Stimulated activated naive CD8-positive, alpha-beta T cell treated with anti-CD3 and anti-CD28 coated beads, Interleukin-15, Interleukin-2, amounts not matched to agents 100 ng/mL and 50 ng/mL, for 24 hours (primary cell): ENCODE measurements around the gene KEL.

ENCODE experiments used
- H3K27ac Mint-ChIP-seq: one replicate; pipeline ENCODE4 v1.8.0; 2021; ENCODE audit warnings: mild to moderate bottlenecking, mixed read lengths
- H3K27me3 Mint-ChIP-seq: one replicate; pipeline ENCODE4 v1.8.0; 2021; ENCODE audit warnings: mixed read lengths
- H3K36me3 Mint-ChIP-seq: one replicate; pipeline ENCODE4 v1.8.0; 2021; ENCODE audit warnings: low read depth, mixed read lengths
- H3K4me1 Mint-ChIP-seq: one replicate; pipeline ENCODE4 v1.8.0; 2021; ENCODE audit warnings: low read depth, mixed read lengths
- H3K4me3 Mint-ChIP-seq: one replicate; pipeline ENCODE4 v1.8.0; 2021; ENCODE audit warnings: mild to moderate bottlenecking, mixed read lengths
- H3K9me3 Mint-ChIP-seq: one replicate; pipeline ENCODE4 v1.8.0; 2021; ENCODE audit warnings: mixed read lengths

The KEL gene

DNA sequence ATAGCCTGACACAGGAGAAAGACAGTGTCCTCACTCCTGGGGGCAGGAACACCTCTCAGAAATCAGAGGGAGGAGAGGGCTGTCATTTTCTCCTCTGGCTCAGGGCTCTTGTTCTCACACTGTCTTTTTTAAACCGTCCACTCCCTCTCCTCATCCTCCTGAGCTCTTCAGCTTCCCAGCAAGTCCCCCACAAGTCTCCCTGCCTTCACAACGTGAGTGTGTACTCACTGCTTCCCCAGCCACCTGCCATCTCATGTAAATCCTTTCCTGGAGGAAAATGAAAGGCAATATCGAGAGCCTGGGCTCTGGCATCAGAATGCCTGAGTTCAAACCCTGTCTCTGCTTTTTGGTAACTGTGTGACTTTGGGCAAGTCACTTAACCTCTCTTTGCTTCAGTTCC is 17.2 kb downstream of the KEL start:
- Mint-ChIP-seq H3K36me3 (no peaks in the 10 kb centered on the region), H3K9me3 (no peaks in the 10 kb centered on the region), H3K27ac (no peak overlapping the region)

DNA sequence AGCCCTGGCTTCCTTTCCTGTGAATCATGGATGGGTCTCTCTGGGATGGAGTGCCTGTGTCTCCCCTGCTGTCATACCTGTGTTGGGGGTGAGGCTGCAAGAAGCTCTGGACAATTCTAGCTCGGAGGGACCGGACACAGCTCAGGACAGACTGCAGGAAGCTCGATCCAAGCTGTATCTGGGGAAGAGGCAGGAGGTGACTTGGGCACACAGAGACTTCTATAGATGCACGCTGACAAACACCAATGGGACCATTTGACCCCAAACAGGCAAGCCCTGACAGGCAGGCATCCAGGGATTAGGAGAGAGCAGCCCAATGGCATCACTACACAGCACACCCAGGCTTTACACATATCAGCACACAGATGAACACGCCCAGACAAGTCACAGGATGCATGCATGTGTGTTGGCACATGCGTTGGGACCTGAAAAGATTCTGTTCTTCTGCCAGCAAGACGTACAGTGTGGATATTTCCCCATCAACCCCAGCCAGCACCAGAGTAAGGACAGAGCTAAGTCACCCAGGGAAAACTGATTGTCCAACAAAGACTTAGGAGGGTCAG is 18.4 kb downstream of the KEL start:
- Mint-ChIP-seq H3K4me3 (no peak overlapping the region), H3K27me3 (no peaks in the 10 kb centered on the region), H3K36me3 (no peaks in the 10 kb centered on the region), H3K27ac (no peak overlapping the region), H3K9me3 (no peaks in the 10 kb centered on the region), H3K4me1 (no peaks in the 10 kb centered on the region)

More for the DNA sequence above, 17.2 kb downstream of the KEL start:
- Mint-ChIP-seq H3K4me1 (no peaks in the 10 kb centered on the region), H3K27me3 (no peaks in the 10 kb centered on the region), H3K4me3 (no peak overlapping the region)

DNA sequence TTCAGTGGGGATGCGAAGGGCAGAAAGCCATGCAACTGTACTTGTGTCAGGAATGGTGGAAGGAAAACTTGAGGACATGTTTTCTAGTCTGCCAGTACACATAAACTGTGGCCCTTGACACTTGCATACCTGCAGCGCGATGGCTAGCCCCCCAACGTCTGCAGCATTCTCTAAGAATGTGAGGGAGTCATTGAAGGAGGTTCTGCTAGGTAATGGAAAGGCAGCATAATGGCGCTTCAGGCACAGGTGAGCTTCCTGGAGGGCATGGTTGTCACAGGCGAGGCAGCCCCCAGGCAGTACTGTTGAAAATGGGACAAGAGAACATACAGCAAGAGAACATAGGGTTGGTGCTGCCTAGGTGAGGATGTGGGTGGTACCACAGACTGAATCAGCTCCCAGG is 19.4 kb downstream of the KEL start:
- H3K27me3 Mint-ChIP-seq, result no peaks in the 10 kb centered on the region
- H3K4me1 Mint-ChIP-seq, result no peaks in the 10 kb centered on the region
- no peak overlapping the region for H3K27ac Mint-ChIP-seq
- no peaks in the 10 kb centered on the region for H3K9me3 Mint-ChIP-seq
- H3K36me3 Mint-ChIP-seq, result no peaks in the 10 kb centered on the region
- no peak overlapping the region for H3K4me3 Mint-ChIP-seq

GRCh38 chr7:142941541-142941940 is 20.6 kb downstream of the KEL start:
- H3K4me1 Mint-ChIP-seq, result no peaks in the 10 kb centered on the region
- H3K36me3 Mint-ChIP-seq, result no peaks in the 10 kb centered on the region
- H3K9me3 Mint-ChIP-seq, result no peaks in the 10 kb centered on the region
- no peak overlapping the region for H3K27ac Mint-ChIP-seq
- H3K4me3 Mint-ChIP-seq, result no peak overlapping the region
- H3K27me3 Mint-ChIP-seq, result no peaks in the 10 kb centered on the region

DNA sequence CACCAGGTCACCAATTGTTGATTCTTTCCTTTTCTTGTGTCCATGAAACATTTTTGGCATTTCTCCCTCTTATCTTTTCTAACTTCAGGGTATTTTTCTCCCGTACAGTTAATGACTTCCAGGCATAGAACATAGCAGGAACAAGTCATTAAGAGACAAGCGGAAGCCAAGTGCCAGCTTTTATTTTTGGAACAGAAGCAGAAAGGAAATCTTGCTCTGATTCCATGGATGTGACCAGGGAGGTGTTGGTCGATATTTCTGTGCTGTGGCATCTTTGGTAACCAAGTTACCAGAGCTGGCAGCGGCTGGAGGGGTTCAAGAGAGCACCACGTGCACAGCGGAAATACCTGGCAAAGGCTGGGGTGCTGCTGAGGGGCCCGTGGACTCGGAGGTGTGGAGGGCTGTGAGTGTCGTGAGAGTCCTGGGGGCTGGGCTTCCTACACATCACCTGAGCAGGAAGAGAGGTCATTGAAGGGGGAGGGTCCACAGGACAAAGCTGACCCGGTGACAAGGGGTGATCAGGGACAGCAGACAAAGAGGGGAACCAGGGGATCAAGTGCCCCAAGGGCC is 21.1 kb downstream of the KEL start:
- no peaks in the 10 kb centered on the region for H3K27me3 Mint-ChIP-seq
- no peak overlapping the region for H3K4me3 Mint-ChIP-seq
- H3K9me3 Mint-ChIP-seq, result no peaks in the 10 kb centered on the region
- H3K36me3 Mint-ChIP-seq, result no peaks in the 10 kb centered on the region
- no peaks in the 10 kb centered on the region for H3K4me1 Mint-ChIP-seq
- no peak overlapping the region for H3K27ac Mint-ChIP-seq

DNA sequence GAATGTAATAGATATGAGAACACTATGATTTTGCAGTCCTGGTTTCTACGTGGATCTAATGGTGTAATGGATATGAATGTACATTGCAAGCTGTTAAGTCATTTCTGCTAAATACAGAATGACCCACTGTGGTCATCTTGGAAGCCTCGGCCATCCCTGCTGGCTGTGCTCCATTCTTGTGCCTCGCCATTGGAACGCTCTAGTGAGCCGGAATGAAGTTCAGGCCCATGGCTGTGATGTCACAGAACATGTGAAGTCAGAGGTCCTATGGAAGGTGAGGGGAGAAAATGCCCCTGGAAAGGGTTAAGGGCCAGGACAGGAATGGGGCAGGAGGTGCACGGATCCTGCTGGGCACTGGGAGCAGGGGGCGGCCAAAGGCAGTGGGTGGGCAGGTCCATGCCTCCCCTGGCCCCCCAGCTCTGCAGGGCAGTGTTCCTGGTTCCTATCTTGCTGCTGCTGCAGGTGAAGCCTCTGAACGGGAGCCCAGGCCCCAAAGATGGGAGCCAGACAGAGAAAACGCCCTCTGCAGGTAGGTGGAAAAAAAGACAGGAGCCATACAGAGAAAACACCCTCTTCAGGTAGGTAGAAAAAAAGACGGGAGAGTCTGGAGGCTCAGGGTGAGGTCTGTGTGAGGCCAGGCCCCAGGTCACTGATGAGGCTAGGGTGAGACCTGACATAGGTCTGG is 22.8 kb downstream of the KEL start, which contains the start of gene LLCFC1:
TSS of gene LLCFC1 (plus strand) at position 259 of the 685 bp plus-strand sequence. CDS start at position 397, 138 bp downstream.
- H3K27ac Mint-ChIP-seq, result peak within 1 kb of the TSS; percentile 4
- H3K36me3 Mint-ChIP-seq, result no peaks in the 10 kb centered on the region

GRCh38 chr7:142938611-142939010 is 23.6 kb downstream of the KEL start:
- H3K4me3 Mint-ChIP-seq, result no peak overlapping the region
- no peaks in the 10 kb centered on the region for H3K27me3 Mint-ChIP-seq
- H3K4me1 Mint-ChIP-seq, result no peaks in the 10 kb centered on the region
- no peaks in the 10 kb centered on the region for H3K36me3 Mint-ChIP-seq
- H3K27ac Mint-ChIP-seq, result peak overlapping the region; percentile 4
- no peaks in the 10 kb centered on the region for H3K9me3 Mint-ChIP-seq

More for the DNA sequence above, 22.8 kb downstream of the KEL start, which contains the start of gene LLCFC1:
- H3K4me3 Mint-ChIP-seq, result no peak within 1 kb of the TSS
- H3K27me3 Mint-ChIP-seq, result no peaks in the 10 kb centered on the region
- no peaks in the 10 kb centered on the region for H3K9me3 Mint-ChIP-seq
- no peaks in the 10 kb centered on the region for H3K4me1 Mint-ChIP-seq

DNA sequence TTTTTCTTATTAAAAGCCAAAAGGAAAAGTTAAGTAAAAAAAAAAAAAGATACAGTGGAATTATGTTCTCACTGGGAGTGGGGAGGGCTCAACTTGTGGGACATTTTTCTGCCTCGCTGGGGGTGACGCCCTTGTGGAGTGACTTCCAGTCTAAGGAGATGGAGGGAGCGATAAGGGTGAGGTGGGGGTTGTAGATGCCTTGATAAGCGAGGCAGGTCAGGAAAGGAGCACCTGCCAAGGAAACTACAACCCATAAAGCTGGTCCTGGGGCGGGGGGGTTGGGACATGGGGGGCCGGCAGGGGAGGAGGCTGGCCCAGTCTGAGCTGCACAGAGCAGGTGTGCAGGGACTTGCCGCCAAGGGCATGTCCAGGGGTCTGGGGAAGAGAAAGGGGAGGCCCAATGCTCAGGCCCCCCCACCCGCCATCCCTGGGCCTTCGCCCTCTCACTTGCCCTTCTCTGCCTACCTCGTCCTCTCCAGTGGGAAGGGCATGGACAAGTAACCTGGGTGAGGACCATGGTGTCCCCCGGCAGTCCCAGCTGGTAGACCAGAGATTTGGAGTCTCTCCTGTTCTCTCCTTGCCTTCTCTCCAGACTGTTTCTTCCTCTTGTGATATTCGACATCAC is 26.1 kb downstream of the KEL start:
- Mint-ChIP-seq H3K36me3 (no peaks in the 10 kb centered on the region), H3K4me3 (no peak overlapping the region), H3K27ac (no peak overlapping the region), H3K4me1 (no peaks in the 10 kb centered on the region), H3K9me3 (no peaks in the 10 kb centered on the region), H3K27me3 (no peaks in the 10 kb centered on the region)

GRCh38 chr7:142934056-142934455 is 28.1 kb downstream of the KEL start:
- Mint-ChIP-seq H3K4me1 (no peaks in the 10 kb centered on the region), H3K36me3 (no peaks in the 10 kb centered on the region), H3K9me3 (no peaks in the 10 kb centered on the region), H3K4me3 (no peak overlapping the region), H3K27me3 (no peaks in the 10 kb centered on the region), H3K27ac (no peak overlapping the region)

DNA sequence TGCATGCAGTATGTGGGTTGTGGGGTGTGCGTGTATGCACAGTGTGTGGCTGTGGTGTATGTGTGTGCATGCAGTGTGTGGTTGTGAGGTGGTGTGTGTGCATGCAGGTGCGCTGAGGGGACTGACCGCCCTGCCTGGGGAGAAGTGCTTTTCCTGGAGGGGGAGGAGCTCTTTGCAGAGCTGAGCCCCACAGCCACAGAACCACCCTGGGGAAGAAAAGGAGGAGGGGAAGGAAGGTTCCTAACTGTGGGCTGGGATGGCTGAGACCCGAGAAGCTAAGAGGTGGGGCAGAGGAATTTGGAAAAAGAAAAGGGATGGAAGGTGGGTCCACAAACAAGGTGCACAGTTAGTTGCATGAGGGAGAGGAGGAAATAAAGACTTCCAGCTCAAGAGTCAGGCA is 28.5 kb downstream of the KEL start, which contains the start of gene TRPV5:
TSS of gene TRPV5 (minus strand) at position 123 of the 400 bp plus-strand sequence. CDS start 287 bp downstream, outside the sequence.
- Mint-ChIP-seq H3K27ac (no peak within 1 kb of the TSS), H3K4me3 (no peak within 1 kb of the TSS), H3K9me3 (no peaks in the 10 kb centered on the region), H3K36me3 (no peaks in the 10 kb centered on the region), H3K4me1 (no peaks in the 10 kb centered on the region), H3K27me3 (no peaks in the 10 kb centered on the region)

DNA sequence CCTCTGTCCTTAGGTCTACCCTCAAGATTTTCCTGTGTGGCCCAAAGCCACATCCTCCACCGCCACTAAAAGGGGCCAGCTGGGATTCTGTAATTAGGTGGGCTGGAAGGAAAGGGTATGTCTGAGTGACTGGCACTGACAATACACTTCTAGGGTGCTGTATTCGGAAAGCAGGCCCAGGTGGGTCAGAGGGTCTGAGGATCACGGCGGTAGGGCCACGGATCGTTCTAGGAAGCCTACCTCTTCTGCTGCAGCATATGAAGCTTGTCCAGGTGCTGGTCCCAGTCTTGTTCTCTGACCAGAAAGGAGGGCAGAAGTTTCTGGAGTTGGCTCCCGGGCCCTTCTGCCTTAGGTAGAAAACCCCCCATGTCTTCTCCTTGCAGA is 29.1 kb downstream of the KEL start:
- H3K36me3 Mint-ChIP-seq, result no peaks in the 10 kb centered on the region
- no peaks in the 10 kb centered on the region for H3K4me1 Mint-ChIP-seq
- H3K9me3 Mint-ChIP-seq, result no peaks in the 10 kb centered on the region
- no peaks in the 10 kb centered on the region for H3K27me3 Mint-ChIP-seq
- no peak overlapping the region for H3K27ac Mint-ChIP-seq
- H3K4me3 Mint-ChIP-seq, result no peak overlapping the region

DNA sequence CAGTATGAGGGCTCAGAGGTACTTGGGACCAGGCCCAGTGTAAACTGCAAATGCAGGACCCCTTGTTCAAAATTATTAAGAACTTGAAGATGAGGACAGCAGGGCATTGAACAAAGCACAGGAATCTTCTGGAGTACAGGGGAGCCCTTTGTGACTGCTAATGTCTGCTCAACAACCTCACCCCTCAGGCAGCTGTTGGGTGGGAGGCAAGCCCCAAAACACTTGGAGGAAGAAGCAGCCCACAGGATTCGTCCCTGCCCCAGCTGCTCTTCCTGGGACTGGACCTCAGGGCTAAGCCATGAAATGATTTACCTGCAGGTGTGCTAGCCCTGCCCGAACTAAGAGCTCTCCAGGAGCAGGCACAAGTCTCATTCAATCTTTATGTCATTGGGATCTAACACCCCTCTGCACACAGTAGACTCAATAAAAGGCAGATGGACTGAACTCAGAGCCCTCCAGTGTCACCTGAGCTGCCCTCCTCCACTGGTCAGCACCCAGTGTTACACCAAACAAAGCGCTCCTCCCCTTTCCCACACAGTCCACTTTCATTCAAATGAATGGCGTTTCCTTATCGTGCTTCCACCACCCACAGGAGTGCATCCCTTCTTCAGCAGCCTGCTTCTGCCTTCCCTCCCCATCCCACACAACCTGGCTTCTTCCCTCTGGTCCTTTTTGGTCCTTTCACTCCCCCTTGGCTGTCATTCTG is 29.6 kb downstream of the KEL start:
- no peak overlapping the region for H3K27ac Mint-ChIP-seq
- no peaks in the 10 kb centered on the region for H3K27me3 Mint-ChIP-seq
- no peaks in the 10 kb centered on the region for H3K9me3 Mint-ChIP-seq

DNA sequence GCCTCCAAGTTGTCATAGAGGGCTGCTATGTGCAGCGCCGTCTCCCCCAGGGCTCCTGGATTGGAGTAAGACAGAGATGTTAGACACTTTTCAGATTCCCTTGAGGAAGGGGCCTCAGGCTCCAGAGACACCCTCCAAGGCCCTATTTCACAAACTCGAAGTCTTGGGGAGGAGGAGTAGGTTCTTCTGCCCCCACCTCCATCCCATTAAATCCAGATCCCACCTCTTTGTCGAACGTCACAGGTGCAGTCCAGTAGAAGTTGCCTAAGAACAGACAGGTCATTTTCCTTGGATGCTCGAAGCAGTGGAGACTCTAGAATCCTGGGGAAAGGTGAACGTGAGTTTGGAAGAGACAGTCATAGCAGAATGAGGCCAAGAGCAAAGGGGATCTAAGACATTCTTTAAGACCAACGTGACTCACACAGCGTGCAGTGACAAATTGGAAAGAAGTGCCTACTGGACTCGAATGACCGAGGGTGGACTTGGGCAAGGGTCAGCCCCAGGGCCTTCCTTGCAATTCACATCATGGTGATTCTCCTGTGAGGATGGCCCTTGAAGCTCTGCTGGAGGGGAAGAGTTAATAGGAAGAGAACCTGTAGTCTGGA is 31.9 kb downstream of the KEL start:
- no peaks in the 10 kb centered on the region for H3K9me3 Mint-ChIP-seq
- no peaks in the 10 kb centered on the region for H3K27me3 Mint-ChIP-seq
- H3K36me3 Mint-ChIP-seq, result no peaks in the 10 kb centered on the region
- no peak overlapping the region for H3K4me3 Mint-ChIP-seq
- no peak overlapping the region for H3K27ac Mint-ChIP-seq
- H3K4me1 Mint-ChIP-seq, result no peaks in the 10 kb centered on the region

More for the DNA sequence above, 29.6 kb downstream of the KEL start:
- Mint-ChIP-seq H3K36me3 (no peaks in the 10 kb centered on the region), H3K4me1 (no peaks in the 10 kb centered on the region), H3K4me3 (no peak overlapping the region)

DNA sequence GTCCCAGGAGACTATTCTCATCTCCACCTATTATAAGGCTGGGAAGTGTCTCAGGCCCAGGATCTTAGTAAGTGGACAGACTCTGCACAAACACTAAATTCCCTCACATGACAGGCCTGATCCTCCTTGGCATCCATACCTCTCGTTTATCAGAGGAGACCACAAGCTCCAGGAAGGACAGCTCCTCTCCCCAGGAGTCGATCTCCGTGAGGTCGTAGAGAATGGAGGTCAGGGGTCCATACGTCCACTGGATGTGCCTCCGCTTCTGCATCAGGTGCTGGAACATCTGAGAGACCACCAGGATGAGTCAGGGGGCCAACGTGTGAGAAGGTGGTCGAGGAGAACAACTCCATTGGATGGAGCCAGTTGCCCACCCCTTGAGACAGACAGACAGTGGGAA is 34.2 kb downstream of the KEL start:
- H3K4me3 Mint-ChIP-seq, result no peak overlapping the region
- H3K27me3 Mint-ChIP-seq, result no peaks in the 10 kb centered on the region
- no peak overlapping the region for H3K27ac Mint-ChIP-seq
- H3K4me1 Mint-ChIP-seq, result no peaks in the 10 kb centered on the region
- H3K9me3 Mint-ChIP-seq, result no peaks in the 10 kb centered on the region
- H3K36me3 Mint-ChIP-seq, result no peaks in the 10 kb centered on the region
